Prostate gland (tissue), 2 donors: ENCODE results near the gene ARHGEF16. TPM values are rescaled to one million over a fixed set of nuclear protein-coding genes. Genes with fewer than 3 reads are reported as not detected.

Experiments
- DNase-seq: peaks from one replicate; pipeline ENCODE4 v3.0.0-alpha.2; 2019; ENCODE audit warnings: low spot score
- H3K27ac ChIP-seq, 2 donors: fragments of 200-600 bp; sonication (generic); 2 replicates each; pipeline ENCODE4 v1.5.1; 2017 to 2019
- H3K27me3 ChIP-seq: fragments of 200-600 bp; sonication (generic); replicated peaks from 2 replicates; pipeline ENCODE4 v1.5.1; 2019; ENCODE audit not compliant: insufficient read depth
- H3K36me3 ChIP-seq, 2 donors: fragments of 200-600 bp; sonication (generic); 1 replicate in 1 of 2; 2 replicates in 1 of 2; pipeline versions ENCODE4 v1.5.1 to v1.8.1; 2017 to 2019
- H3K4me1 ChIP-seq: fragments of 200-600 bp; sonication (generic); replicated peaks from 2 replicates; pipeline ENCODE4 v1.5.1; 2019
- H3K4me3 ChIP-seq, 2 donors: fragments of 200-600 bp; sonication (generic); 2 replicates each; pipeline ENCODE4 v1.5.1; 2017 to 2019
- H3K9me3 ChIP-seq: fragments of 200-600 bp; sonication (generic); 2 replicates; pipeline ENCODE4 v1.5.1; 2017
- POLR2A ChIP-seq: fragments of 450-650 bp; IDR thresholded peaks from one replicate; pipeline ENCODE4 v1.6.1; 2016; ENCODE audit warnings: antibody characterized with exemption, mild to moderate bottlenecking
- POLR2AphosphoS5 ChIP-seq: sonication (generic); formaldehyde crosslinking; IDR thresholded peaks from one replicate; pipeline ENCODE4 v1.6.1; 2017; ENCODE audit warnings: antibody characterized with exemption
- WGBS: methylation state at CpG from one replicate; pipeline ENCODE4 v1.1.5; 2018; 5-methylcytosine and 5-hydroxymethylcytosine counted together
- intact Hi-C: fragments of 100-400 bp; cut with DNase I; formaldehyde crosslinking; loops from one replicate; pipeline ENCODE4 v1.14.2; 2022
- total RNA-seq, 2 donors: library from RNA; depleted of rRNA; stranded (reverse); fragments of >200 nt; gene quantifications; one replicate each; pipeline ENCODE4 v1.1.0, GENCODE V29; 2016
- TF ChIP-seq, protein P1 (sequence below), 4 experiments: fragments of 200-600 bp in 2 of 4; fragments of 450-650 bp in 2 of 4; sonication (generic) in 2 of 4; IDR thresholded peaks; 1 replicate in 3 of 4; 2 replicates in 1 of 4; pipeline ENCODE4 v1.5.1; 2016 to 2019; ENCODE audit warnings: antibody characterized with exemption in 4 of 4, mild to moderate bottlenecking in 2 of 4, moderate library complexity in 2 of 4

ARHGEF16 gene
- total RNA-seq, 2 donors from 2014 or later = 25.2 to 25.4 TPM

DNA sequence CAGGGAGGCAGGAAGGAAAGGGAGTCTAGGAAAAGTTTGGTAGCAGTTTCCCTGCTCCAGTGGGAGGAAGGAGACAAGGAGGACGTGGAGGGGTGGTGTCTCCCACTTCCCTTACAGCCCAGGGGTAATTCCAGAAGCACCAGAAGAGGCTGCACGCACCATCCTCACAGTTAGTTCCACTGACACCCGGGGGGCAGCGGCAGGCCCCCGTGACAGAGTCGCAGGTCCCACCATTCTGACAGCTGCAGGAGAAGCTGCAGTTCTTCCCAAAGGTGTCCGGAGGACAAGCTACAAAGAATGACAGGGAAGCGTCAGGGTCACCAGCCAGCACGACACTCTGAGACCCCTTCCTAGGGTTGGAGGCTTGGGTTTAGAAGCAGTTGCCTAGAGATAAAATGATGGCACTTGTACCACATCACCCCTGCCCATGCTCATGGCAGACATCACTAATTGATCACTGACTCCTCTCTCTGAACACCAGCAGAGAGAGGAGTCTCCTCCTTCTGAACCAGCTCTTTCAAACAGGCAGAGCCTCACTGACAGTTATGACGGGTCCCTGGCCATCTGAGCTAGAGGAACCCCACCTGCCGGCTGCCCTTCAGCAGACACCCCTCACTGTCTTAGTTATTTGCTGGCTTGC lies 53.3 kb downstream of the ARHGEF16 start:
- Histone ChIP-seq H3K4me1 (no peaks in the 10 kb centered on the region), H3K9me3 (no peaks in the 10 kb centered on the region), H3K27me3 (no peaks in the 10 kb centered on the region), H3K27ac (no peak overlapping the region), H3K36me3 (no peaks in the 10 kb centered on the region), H3K4me3 (no peak overlapping the region)
- intact Hi-C loops = no loop called here
- 93% methylated on average over 11 of the region's 11 CpGs for WGBS
- no peak for TF ChIP-seq POLR2A
- TF ChIP-seq, protein P1, sequence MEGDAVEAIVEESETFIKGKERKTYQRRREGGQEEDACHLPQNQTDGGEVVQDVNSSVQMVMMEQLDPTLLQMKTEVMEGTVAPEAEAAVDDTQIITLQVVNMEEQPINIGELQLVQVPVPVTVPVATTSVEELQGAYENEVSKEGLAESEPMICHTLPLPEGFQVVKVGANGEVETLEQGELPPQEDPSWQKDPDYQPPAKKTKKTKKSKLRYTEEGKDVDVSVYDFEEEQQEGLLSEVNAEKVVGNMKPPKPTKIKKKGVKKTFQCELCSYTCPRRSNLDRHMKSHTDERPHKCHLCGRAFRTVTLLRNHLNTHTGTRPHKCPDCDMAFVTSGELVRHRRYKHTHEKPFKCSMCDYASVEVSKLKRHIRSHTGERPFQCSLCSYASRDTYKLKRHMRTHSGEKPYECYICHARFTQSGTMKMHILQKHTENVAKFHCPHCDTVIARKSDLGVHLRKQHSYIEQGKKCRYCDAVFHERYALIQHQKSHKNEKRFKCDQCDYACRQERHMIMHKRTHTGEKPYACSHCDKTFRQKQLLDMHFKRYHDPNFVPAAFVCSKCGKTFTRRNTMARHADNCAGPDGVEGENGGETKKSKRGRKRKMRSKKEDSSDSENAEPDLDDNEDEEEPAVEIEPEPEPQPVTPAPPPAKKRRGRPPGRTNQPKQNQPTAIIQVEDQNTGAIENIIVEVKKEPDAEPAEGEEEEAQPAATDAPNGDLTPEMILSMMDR (IDR thresholded peaks at IDR 0.05) = no peak
- TF ChIP-seq POLR2AphosphoS5 = no peak
- no peak for DNase-seq

DNA sequence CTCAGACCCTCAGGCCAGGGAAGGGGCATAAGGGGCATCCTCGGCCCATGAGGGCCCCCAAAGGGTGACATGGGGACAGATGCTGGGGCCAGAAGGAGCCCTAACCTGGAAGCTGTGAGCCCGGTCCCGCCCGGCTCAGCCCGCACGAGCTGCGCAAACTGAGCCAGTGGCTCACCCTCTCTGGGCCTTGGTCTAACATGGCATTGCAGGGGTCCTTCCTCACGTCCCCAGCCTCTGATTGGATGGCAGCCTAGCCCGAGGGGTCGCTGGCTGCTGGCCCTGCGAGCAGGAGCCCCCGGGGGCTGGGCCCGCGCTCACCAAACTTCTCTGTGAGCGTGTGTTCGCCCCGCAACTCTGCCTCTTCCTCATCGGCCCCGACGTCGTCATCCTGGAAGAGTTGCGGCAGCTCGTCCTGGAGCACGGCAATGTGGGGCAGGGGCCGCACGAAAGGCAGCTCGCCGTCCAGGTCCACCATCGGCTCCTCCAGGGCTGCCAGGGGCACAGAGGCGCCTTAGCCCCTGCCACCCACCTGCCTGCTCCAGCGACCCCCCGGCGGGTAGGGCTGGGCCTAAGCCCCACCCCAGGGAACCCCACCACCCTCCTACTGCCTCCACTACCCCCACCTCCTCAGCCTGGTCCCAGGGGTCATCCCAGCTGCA lies 54.4 kb downstream of the ARHGEF16 start:
- no peak for DNase-seq
- WGBS = 95% methylated on average over 33 of the region's 33 CpGs
- no peaks in the 10 kb centered on the region for H3K36me3 ChIP-seq
- TF ChIP-seq POLR2A (no peak), POLR2AphosphoS5 (no peak)
- TF ChIP-seq, protein P1 (IDR thresholded peaks at IDR 0.05) = no peak
- no peak overlapping the region for H3K4me3 ChIP-seq
- no peak overlapping the region for H3K27ac ChIP-seq
- no peaks in the 10 kb centered on the region for H3K27me3 ChIP-seq
- H3K4me1 ChIP-seq = no peaks in the 10 kb centered on the region
- no peaks in the 10 kb centered on the region for H3K9me3 ChIP-seq
- intact Hi-C loops = no loop called here

DNA sequence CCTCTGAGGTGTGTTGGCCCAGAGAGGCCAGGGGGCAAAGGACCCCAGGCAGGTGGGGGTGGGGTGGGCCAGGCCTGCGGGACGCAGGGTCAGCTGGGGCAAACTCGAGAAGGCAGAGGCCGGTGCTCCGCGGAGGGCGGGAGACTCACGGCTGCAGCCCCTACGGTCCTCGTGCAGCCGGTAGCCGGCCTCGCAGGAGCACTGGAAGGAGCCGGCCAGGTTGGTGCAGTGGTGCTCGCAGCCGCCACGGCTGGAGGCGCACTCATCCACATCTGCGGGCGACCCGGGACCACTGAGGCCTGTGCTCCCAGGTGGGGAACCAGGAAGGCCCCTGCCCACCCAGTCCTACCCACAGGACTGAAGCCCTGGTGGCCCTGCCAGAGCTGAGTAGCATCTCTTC lies 55.3 kb downstream of the ARHGEF16 start:
- intact Hi-C loops = no loop called here
- WGBS = 93% methylated on average over 21 of the region's 21 CpGs
- no peak overlapping the region for H3K27ac ChIP-seq
- no peaks in the 10 kb centered on the region for H3K4me1 ChIP-seq
- no peak for TF ChIP-seq POLR2A
- no peak for TF ChIP-seq POLR2AphosphoS5
- TF ChIP-seq, protein P1 (IDR thresholded peaks at IDR 0.05) = no peak
- no peak for DNase-seq
- no peaks in the 10 kb centered on the region for H3K9me3 ChIP-seq
- no peak overlapping the region for H3K4me3 ChIP-seq
- H3K27me3 ChIP-seq = no peaks in the 10 kb centered on the region
- no peaks in the 10 kb centered on the region for H3K36me3 ChIP-seq

GRCh38 chr1:3510136-3510955 lies 55.9 kb downstream of the ARHGEF16 start:
- no peaks in the 10 kb centered on the region for H3K27me3 ChIP-seq
- TF ChIP-seq POLR2AphosphoS5 = no peak
- TF ChIP-seq, protein P1 (IDR thresholded peaks at IDR 0.05) = no peak
- TF ChIP-seq POLR2A = no peak
- H3K4me3 ChIP-seq = no peak overlapping the region
- H3K36me3 ChIP-seq = no peaks in the 10 kb centered on the region
- intact Hi-C loops = no loop called here
- H3K4me1 ChIP-seq = no peaks in the 10 kb centered on the region
- H3K27ac ChIP-seq = no peak overlapping the region
- 93% methylated on average over 24 of the region's 32 CpGs for WGBS
- H3K9me3 ChIP-seq = no peaks in the 10 kb centered on the region
- DNase-seq = no peak
